ENCODE measurements around the gene IZUMO1. TPM values are rescaled to one million over a fixed set of nuclear protein-coding genes. Genes with fewer than 3 reads are reported as not detected.

IZUMO1 gene
- total RNA-seq, 1 donor from 2014 or later = not detected

DNA sequence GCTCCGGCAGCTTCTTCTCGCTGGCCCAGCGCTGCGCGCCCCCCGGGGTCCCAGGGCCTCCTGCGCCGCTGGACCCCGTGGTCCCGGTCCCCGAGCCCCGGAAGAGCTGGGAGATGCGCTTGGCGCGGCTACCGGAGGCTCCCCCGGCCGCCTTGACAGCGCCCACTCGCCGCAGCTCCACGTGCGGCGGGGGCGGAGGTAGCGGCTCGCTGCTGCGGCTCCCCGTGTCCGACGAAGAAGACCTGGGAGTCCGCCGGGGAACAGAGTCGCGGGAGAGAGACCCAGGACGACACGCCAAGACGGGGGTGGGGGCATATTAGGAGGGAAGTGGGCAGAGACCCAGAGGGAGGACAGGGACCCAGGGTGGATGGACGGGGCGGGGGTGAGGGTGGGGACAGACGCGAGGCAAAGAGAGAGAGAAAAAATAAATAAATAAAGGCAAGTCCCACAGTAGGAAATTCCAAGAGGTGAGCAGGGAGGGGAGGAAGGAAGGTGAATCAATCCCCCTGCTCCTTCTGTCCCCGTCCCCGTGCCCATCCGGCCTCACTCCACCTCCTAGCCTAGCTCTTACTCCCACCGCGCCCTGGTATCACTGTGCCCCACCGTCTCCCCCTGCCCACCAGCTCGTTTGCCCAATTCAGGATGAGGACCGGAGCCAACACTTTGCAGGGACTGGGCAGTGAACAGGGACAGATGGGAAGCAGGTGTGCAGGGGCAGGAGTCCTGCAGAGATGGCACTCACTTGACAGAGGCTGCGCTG lies 7.1 kb downstream of the IZUMO1 start:
- H3K36me3 Mint-ChIP-seq (ENCODE audit: low read depth, unreplicated experiment) = no peaks in the 10 kb centered on the region
- peaks cover 4% of the 10 kb centered on the region for H3K4me1 Mint-ChIP-seq (ENCODE audit: low read depth, unreplicated experiment)
- H3K9me3 Mint-ChIP-seq (ENCODE audit: unreplicated experiment) = peaks cover 4% of the 10 kb centered on the region
- FAIRE-seq (no peak), DNase-seq (ENCODE audit: low read depth) (no peak)
- Histone ChIP-seq H3K27ac (ENCODE audit: low read depth, low read length) (no peak overlapping the region), H3K27me3 (ENCODE audit: insufficient read depth, low read length) (peaks cover 6% of the 10 kb centered on the region), H3K9me3 (ENCODE audit: insufficient read depth, low read depth, low read length) (no peaks in the 10 kb centered on the region), H3K9ac (ENCODE audit: low read length) (no peak overlapping the region), H4K20me1 (ENCODE audit: insufficient read depth, low read length) (no peaks in the 10 kb centered on the region), H3K4me1 (ENCODE audit: insufficient read depth, low read length) (peaks cover 4% of the 10 kb centered on the region), H3K36me3 (ENCODE audit: insufficient read depth, low read length) (no peaks in the 10 kb centered on the region), H3K4me2 (ENCODE audit: low read length) (peak overlapping the region; percentile 86), H2AFZ (ENCODE audit: low read depth, low read length) (peak overlapping the region; percentile 69), H3K79me2 (ENCODE audit: insufficient read depth, low read length) (no peaks in the 10 kb centered on the region), H3K4me3 (ENCODE audit: insufficient read depth, low read depth, low read length) (peak overlapping the region; percentile 42)
- TF ChIP-seq, protein P1, sequence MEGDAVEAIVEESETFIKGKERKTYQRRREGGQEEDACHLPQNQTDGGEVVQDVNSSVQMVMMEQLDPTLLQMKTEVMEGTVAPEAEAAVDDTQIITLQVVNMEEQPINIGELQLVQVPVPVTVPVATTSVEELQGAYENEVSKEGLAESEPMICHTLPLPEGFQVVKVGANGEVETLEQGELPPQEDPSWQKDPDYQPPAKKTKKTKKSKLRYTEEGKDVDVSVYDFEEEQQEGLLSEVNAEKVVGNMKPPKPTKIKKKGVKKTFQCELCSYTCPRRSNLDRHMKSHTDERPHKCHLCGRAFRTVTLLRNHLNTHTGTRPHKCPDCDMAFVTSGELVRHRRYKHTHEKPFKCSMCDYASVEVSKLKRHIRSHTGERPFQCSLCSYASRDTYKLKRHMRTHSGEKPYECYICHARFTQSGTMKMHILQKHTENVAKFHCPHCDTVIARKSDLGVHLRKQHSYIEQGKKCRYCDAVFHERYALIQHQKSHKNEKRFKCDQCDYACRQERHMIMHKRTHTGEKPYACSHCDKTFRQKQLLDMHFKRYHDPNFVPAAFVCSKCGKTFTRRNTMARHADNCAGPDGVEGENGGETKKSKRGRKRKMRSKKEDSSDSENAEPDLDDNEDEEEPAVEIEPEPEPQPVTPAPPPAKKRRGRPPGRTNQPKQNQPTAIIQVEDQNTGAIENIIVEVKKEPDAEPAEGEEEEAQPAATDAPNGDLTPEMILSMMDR (IDR thresholded peaks at IDR 0.05; ENCODE audit: insufficient read depth, low read depth, low read length) = no peak
- TF ChIP-seq EZH2 (IDR thresholded peaks at IDR 0.05; ENCODE audit: insufficient read depth, low read length) = peak; percentile 86
- no peak overlapping the region for H3K27ac Mint-ChIP-seq (ENCODE audit: unreplicated experiment)
- H3K27me3 Mint-ChIP-seq (ENCODE audit: low read depth, unreplicated experiment) = peaks cover 13% of the 10 kb centered on the region
- H3K4me3 Mint-ChIP-seq (ENCODE audit: unreplicated experiment) = no peak overlapping the region

GRCh38 chr19:48738557-48739403 lies 7.9 kb downstream of the IZUMO1 start:
- DNase-seq (ENCODE audit: low read depth) (peak; percentile 47), FAIRE-seq (no peak)
- Histone ChIP-seq H3K27ac (ENCODE audit: low read depth, low read length) (no peak overlapping the region), H4K20me1 (ENCODE audit: insufficient read depth, low read length) (no peaks in the 10 kb centered on the region), H3K79me2 (ENCODE audit: insufficient read depth, low read length) (no peaks in the 10 kb centered on the region), H3K4me2 (ENCODE audit: low read length) (peak overlapping the region; percentile 86), H3K9ac (ENCODE audit: low read length) (no peak overlapping the region), H2AFZ (ENCODE audit: low read depth, low read length) (peak overlapping the region; percentile 69), H3K36me3 (ENCODE audit: insufficient read depth, low read length) (no peaks in the 10 kb centered on the region), H3K27me3 (ENCODE audit: insufficient read depth, low read length) (peaks cover 6% of the 10 kb centered on the region), H3K9me3 (ENCODE audit: insufficient read depth, low read depth, low read length) (no peaks in the 10 kb centered on the region), H3K4me1 (ENCODE audit: insufficient read depth, low read length) (peaks cover 4% of the 10 kb centered on the region), H3K4me3 (ENCODE audit: insufficient read depth, low read depth, low read length) (peak overlapping the region; percentile 42)
- no peaks in the 10 kb centered on the region for H3K36me3 Mint-ChIP-seq (ENCODE audit: low read depth, unreplicated experiment)
- H3K9me3 Mint-ChIP-seq (ENCODE audit: unreplicated experiment) = peaks cover 2% of the 10 kb centered on the region
- TF ChIP-seq EZH2 (IDR thresholded peaks at IDR 0.05; ENCODE audit: insufficient read depth, low read length) = no peak
- TF ChIP-seq, protein P1 (IDR thresholded peaks at IDR 0.05; ENCODE audit: insufficient read depth, low read depth, low read length) = no peak
- H3K27me3 Mint-ChIP-seq (ENCODE audit: low read depth, unreplicated experiment) = peaks cover 13% of the 10 kb centered on the region
- peak overlapping the region; percentile 76 for H3K4me3 Mint-ChIP-seq (ENCODE audit: unreplicated experiment)
- no peak overlapping the region for H3K27ac Mint-ChIP-seq (ENCODE audit: unreplicated experiment)
- peaks cover 4% of the 10 kb centered on the region for H3K4me1 Mint-ChIP-seq (ENCODE audit: low read depth, unreplicated experiment)

Data from astrocyte (in vitro differentiated cells and primary cell).